Ovary (tissue), 9 donors: ENCODE data around the gene DBT. TPM values are rescaled to one million over a fixed set of nuclear protein-coding genes. Genes with fewer than 3 reads are reported as not detected.

Experiments
- DNase-seq, 5 donors: peaks; one replicate each; pipeline ENCODE4 v3.0.0-alpha.2; 2019 to 2020
- H3K27ac ChIP-seq, 2 donors: fragments of 200-600 bp; one replicate each; pipeline versions ENCODE4 v1.5.1 to v1.8.0; 2019 to 2022
- H3K27me3 ChIP-seq: fragments of 200-600 bp; one replicate; pipeline ENCODE4 v1.8.0; 2022
- H3K36me3 ChIP-seq: fragments of 200-600 bp; sonication (generic); one replicate; pipeline ENCODE4 v1.5.1; 2019
- H3K4me1 ChIP-seq: one replicate; pipeline ENCODE4 v1.8.1; 2013; ENCODE audit warnings: mild to moderate bottlenecking, moderate library complexity; ENCODE audit not compliant: insufficient read depth
- H3K4me3 ChIP-seq: fragments of 200-600 bp; sonication (generic); one replicate; pipeline ENCODE4 v1.5.1; 2017
- H3K9me3 ChIP-seq, 2 donors: fragments of 200-600 bp in 1 of 2; sonication (generic) in 1 of 2; one replicate each; pipeline versions ENCODE4 v1.5.1 to v1.8.1; 2013 to 2019; ENCODE audit warnings: mild to moderate bottlenecking in 1 of 2, moderate library complexity in 1 of 2
- CTCF ChIP-seq, 3 donors: fragments of 450-650 bp in 2 of 3; fragments of 200-600 bp in 1 of 3; IDR thresholded peaks; one replicate each; pipeline versions ENCODE4 v1.5.1 to v1.8.0; 2016 to 2022; ENCODE audit warnings: antibody characterized with exemption in 3 of 3, mild to moderate bottlenecking in 1 of 3
- EP300 ChIP-seq: sonication (generic); formaldehyde crosslinking; IDR thresholded peaks from one replicate; pipeline ENCODE4 v1.6.1; 2017; ENCODE audit warnings: antibody characterized with exemption
- POLR2A ChIP-seq: fragments of 450-650 bp; IDR thresholded peaks from one replicate; pipeline ENCODE4 v1.6.1; 2017; ENCODE audit warnings: antibody characterized with exemption, mild to moderate bottlenecking, moderate library complexity
- WGBS, 3 donors: extraction: QIAGEN DNeasy Blood & Tissue Kit in 1 of 3; methylation state at CpG; one replicate each; pipeline versions ENCODE4 v1.1.5 to v1.1.7; 2013 to 2017; 5-methylcytosine and 5-hydroxymethylcytosine counted together
- intact Hi-C, 4 donors: fragments of 100-400 bp; cut with DNase I; formaldehyde crosslinking; loops; one replicate each; pipeline versions ENCODE4 v1.11.0 to v1.15.1; 2022 to 2023
- polyA plus RNA-seq, 2 donors: library from polyadenylated mRNA; stranded (reverse); fragments of 200-250 nt in 1 of 2; fragments of 350-450 nt in 1 of 2; fragmentation: Illumina TruSeq in 1 of 2; extraction: RNeasy Lipid Tissue Mini Kit (QIAGEN cat#74804) in 1 of 2; gene quantifications; one replicate each; pipeline ENCODE4 v1.2.3, GENCODE V29; 2013 to 2014
- total RNA-seq, 7 donors: library from RNA; depleted of rRNA in 2 of 7; stranded (reverse); fragments of >200 nt in 2 of 7; fragmentation: NEBNext Ultra II Directional in 3 of 7; extraction: Animal tissue kit (Norgen Biotek cat#: 25700) in 3 of 7; gene quantifications; one replicate each; pipeline versions ENCODE4 v1.1.0 to v1.2.4, GENCODE V29; 2016 to 2023
- donor health status: DM: no; HTN: no; CAD: no; lungs with moderate emphysema.
- donor health status: DM: no; HTN: no; CAD: no.
- donor health status: Bipolar disorder and iron deficiency.
- donor health status: DM: yes; HTN: yes; CAD: no.
- donor health status: DM: no; HTN: no; CAD: no.
- donor health status: DM: yes; HTN: yes; CAD: no.

DBT gene
- total and polyA plus RNA-seq, 9 donors = 5.5 to 17.4 (median 14.8) TPM

GRCh38 chr1:100279358-100279923 lies 29.8 kb upstream of the DBT start:
- no peaks in the 10 kb centered on the region for H3K4me1 ChIP-seq
- intact Hi-C loops = no loop called here
- no peak overlapping the region for H3K27ac ChIP-seq
- no peaks in the 10 kb centered on the region for H3K9me3 ChIP-seq
- DNase-seq = no peak
- no peak overlapping the region for H3K4me3 ChIP-seq
- WGBS, 3 donors = 72 to 80% (median 77%) methylated on average over 3 of the region's 3 CpGs
- TF ChIP-seq POLR2A (no peak), EP300 (no peak), CTCF (IDR thresholded peaks at IDR 0.05) (no peak)
- H3K36me3 ChIP-seq = no peaks in the 10 kb centered on the region
- no peaks in the 10 kb centered on the region for H3K27me3 ChIP-seq

- no peak for DNase-seq
- H3K27ac ChIP-seq = no peak overlapping the region
- H3K36me3 ChIP-seq = no peaks in the 10 kb centered on the region
- H3K9me3 ChIP-seq = no peaks in the 10 kb centered on the region
- TF ChIP-seq EP300 (no peak), POLR2A (no peak), CTCF (IDR thresholded peaks at IDR 0.05) (no peak)
- WGBS, 3 donors = 52 to 82% (median 68%) methylated on average over 1 of the region's 1 CpG
- H3K27me3 ChIP-seq = no peaks in the 10 kb centered on the region
- H3K4me3 ChIP-seq = no peak overlapping the region
- no peaks in the 10 kb centered on the region for H3K4me1 ChIP-seq
- intact Hi-C loops = no loop called here
Observed at GRCh38 chr1:100277866-100278265, 28.2 kb upstream of the DBT start.

GRCh38 chr1:100268202-100268601 lies 18.6 kb upstream of the DBT start:
- Histone ChIP-seq H3K27me3 (no peaks in the 10 kb centered on the region), H3K4me1 (peaks cover 5% of the 10 kb centered on the region), H3K9me3 (no peaks in the 10 kb centered on the region), H3K4me3 (no peak overlapping the region), H3K27ac (no peak overlapping the region), H3K36me3 (no peaks in the 10 kb centered on the region)
- intact Hi-C loops = no loop called here
- TF ChIP-seq EP300 = no peak
- TF ChIP-seq POLR2A = no peak
- no peak for TF ChIP-seq CTCF (IDR thresholded peaks at IDR 0.05)
- DNase-seq = no peak
- WGBS, 3 donors = 91 to 96% (median 96%) methylated on average over 4 of the region's 4 CpGs

- Histone ChIP-seq H3K9me3 (no peaks in the 10 kb centered on the region), H3K4me1 (peaks cover 5% of the 10 kb centered on the region), H3K4me3 (peak overlapping the region; percentile 98), H3K27me3 (no peaks in the 10 kb centered on the region), H3K27ac (no peak overlapping the region), H3K36me3 (no peaks in the 10 kb centered on the region)
- intact Hi-C loops = no loop called here
- no peak for DNase-seq
- WGBS, 3 donors = 74 to 93% (median 88%) methylated on average over 1 of the region's 1 CpG
- TF ChIP-seq POLR2A (no peak), CTCF (IDR thresholded peaks at IDR 0.05) (no peak), EP300 (no peak)
Observed at GRCh38 chr1:100267284-100267683, 17.6 kb upstream of the DBT start.
